ENCODE measurements around the gene RAP1A.

DNA sequence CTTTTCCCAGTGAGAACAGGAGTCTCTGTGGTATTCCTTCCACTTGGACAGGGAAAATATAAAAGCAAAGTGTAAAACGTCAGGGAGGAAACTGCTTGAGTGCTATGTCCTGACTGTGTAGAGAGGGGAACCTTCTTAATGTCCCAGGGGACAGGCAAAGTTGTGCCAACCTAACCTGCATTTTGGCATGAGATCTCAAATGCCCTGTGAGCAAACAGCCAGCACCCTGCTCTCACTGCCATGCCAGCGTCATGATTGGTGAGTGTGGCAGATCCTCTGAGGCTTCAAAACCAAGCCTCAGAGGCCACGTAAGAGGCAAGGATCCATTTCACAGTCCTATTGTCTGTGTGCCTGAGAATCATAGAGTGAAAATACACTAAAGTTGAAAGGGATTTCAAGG is 49.7 kb upstream of the RAP1A start:
- TF ChIP-seq CTCF (IDR thresholded peaks at IDR 0.05) (no peak), POLR2A (IDR thresholded peaks at IDR 0.05) (no peak)

All from testis (tissue), 2 donors.